Activated naive CD4-positive, alpha-beta T cell treated with Interleukin-2 at 50 U/mL for 16 hours (primary cell): Measurements from ENCODE around the gene GOLGA6C.
A peak's percentile ranks its signal among the peaks of the same experiment; 100 is the strongest.
"Not testable (repeated sequence)": the region's sequence is repeated elsewhere in the genome, so short reads cannot be mapped to it uniquely, and the experiment has no call there.

Source experiments
- DNase-seq: peaks from one replicate; pipeline ENCODE4 v3.0.0-alpha.2; 2020

Gene GOLGA6C

GRCh38 chr15:75258620-75259343, 648 bp downstream of the GOLGA6C start:
- not testable (repeated sequence) for DNase-seq

GRCh38 chr15:75259873-75260272, 1.7 kb downstream of the GOLGA6C start:
- not testable (repeated sequence) for DNase-seq

- not testable (repeated sequence) for DNase-seq
Observed at GRCh38 chr15:75273751-75274359, 15.7 kb downstream of the GOLGA6C start.

GRCh38 chr15:75274509-75275107, 16.5 kb downstream of the GOLGA6C start:
- peak; percentile 58 for DNase-seq

GRCh38 chr15:75275617-75276016, 17.5 kb downstream of the GOLGA6C start:
- DNase-seq, result not testable (repeated sequence)

GRCh38 chr15:75278497-75278896, 20.4 kb downstream of the GOLGA6C start:
- DNase-seq, result not testable (repeated sequence)

- not testable (repeated sequence) for DNase-seq
Observed at GRCh38 chr15:75282572-75282971, 24.4 kb downstream of the GOLGA6C start, which contains the start of gene GOLGA6D. Gene GOLGA6D, plus strand, starts transcription at chr15:75282835. Its CDS starts 41 bp downstream, at chr15:75282876.

- DNase-seq, result not testable (repeated sequence)
Observed at GRCh38 chr15:75284152-75284551, 26.0 kb downstream of the GOLGA6C start.

GRCh38 chr15:75293660-75294059, 35.5 kb downstream of the GOLGA6C start:
- DNase-seq, result not testable (repeated sequence)

- not testable (repeated sequence) for DNase-seq
Observed at GRCh38 chr15:75298541-75299310, 40.6 kb downstream of the GOLGA6C start.

- peak; percentile 75 for DNase-seq
Observed at GRCh38 chr15:75299311-75299688, 41.2 kb downstream of the GOLGA6C start.

- DNase-seq, result not testable (repeated sequence)
Observed at GRCh38 chr15:75300026-75300425, 41.9 kb downstream of the GOLGA6C start.

- no peak for DNase-seq
Observed at GRCh38 chr15:75302318-75302717, 44.2 kb downstream of the GOLGA6C start.

- DNase-seq, result not testable (repeated sequence)
Observed at GRCh38 chr15:75302753-75303152, 44.6 kb downstream of the GOLGA6C start.

- DNase-seq, result no peak
Observed at GRCh38 chr15:75306188-75306587, 48.1 kb downstream of the GOLGA6C start.

- DNase-seq, result peak; percentile 4
Observed at GRCh38 chr15:75307778-75308390, 49.8 kb downstream of the GOLGA6C start.

- DNase-seq, result no peak
Observed at GRCh38 chr15:75309711-75310110, 51.6 kb downstream of the GOLGA6C start.

GRCh38 chr15:75312548-75312947, 54.4 kb downstream of the GOLGA6C start:
- DNase-seq, result not testable (repeated sequence)

- DNase-seq, result no peak
Observed at GRCh38 chr15:75313116-75313845, 55.1 kb downstream of the GOLGA6C start.

- no peak for DNase-seq
Observed at GRCh38 chr15:75314552-75315290, 56.6 kb downstream of the GOLGA6C start.
